H4 (cell line): ENCODE data around the gene CDKN2AIPNL. TPM values are rescaled to one million over a fixed set of nuclear protein-coding genes. Genes with fewer than 3 reads are reported as not detected.

Experiments used
- DNase-seq: peaks from one replicate; pipeline ENCODE4 v3.0.0-alpha.2; 2015; ENCODE audit warnings: low spot score
- total RNA-seq: library from RNA; depleted of rRNA; stranded (reverse); fragments of >200 nt; shearing (Covaris generic); gene quantifications from 2 replicates; pipeline ENCODE4 v1.2.3, GENCODE V29; 2014; rRNA removed

The CDKN2AIPNL gene, protein sequence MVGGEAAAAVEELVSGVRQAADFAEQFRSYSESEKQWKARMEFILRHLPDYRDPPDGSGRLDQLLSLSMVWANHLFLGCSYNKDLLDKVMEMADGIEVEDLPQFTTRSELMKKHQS
- 83.0 and 87.8 TPM in 2 replicates for total RNA-seq

DNA sequence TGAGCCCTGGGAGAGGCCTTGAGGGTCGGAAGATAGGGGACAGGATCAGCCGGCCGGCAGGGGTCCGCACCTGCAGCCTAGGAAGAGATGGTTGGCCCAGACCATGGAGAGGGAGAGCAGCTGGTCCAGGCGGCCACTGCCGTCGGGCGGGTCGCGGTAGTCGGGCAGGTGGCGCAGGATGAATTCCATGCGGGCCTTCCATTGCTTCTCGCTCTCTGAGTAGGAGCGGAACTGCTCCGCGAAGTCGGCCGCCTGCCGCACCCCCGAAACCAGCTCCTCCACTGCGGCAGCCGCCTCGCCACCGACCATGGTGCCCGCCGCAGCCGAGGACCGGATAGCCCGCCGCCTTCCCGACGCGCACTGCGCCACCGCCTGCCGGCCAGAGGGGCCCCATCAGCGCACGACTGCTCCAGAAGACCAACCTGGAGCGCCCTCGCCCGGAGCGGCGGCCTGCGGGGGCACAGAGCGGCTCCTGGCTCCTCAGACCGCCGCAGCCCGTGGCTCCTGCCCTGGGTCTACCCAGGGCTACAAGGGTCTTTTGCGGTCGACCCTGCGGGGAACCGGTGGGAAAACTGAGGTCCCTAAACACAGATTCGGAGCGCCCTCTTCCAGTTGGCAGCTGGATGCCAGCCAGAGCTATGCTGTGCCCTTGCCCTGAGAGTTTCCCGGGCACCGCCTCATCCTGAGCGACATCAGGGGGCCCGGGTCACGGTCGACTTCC lies at the start of gene CDKN2AIPNL:
Gene CDKN2AIPNL (minus strand): TSS at position 336 of the 721 bp plus-strand sequence. CDS start 27 bp downstream, at position 309.
- peak; percentile 84 for DNase-seq

DNA sequence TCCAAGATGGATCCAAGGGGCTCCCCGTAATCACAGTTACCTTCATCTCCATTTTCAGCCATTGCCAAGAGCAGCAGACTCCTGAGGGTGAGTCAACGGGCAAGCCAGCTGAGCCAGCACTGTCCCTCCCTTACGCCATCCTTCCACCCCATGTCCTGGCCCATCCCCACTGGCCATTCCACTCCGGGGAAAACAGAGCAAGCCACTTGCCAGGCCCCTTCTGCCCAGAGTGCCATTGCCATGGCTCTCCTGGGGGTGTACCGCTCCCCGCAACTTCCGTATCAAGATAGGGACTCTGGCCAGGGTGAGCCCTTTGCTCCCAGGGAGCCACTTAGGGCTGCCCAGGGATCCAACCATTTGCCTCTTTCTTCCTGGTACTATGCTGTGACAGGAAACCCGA lies 48.9 kb upstream of the CDKN2AIPNL start:
- DNase-seq: no peak

DNA sequence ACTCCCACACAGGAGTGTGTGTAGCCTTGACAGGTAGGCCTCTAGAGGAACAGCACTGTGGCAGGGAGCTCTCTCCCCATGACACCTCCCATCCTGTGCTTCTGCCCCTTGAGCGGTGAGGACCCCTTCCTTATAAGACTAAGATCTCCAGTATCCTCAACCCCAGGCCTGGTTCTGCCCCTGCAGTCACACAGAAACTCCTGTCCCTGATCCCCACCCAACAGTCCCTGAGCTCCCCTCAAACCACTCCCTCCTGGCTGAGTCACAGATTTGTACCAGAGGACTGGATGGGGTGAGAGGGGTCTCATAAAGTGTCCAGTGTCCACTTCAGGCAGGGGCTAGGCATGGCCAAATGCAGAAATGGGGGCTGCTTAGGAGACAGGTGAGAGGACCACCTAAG lies 47.8 kb upstream of the CDKN2AIPNL start:
- no peak for DNase-seq

DNA sequence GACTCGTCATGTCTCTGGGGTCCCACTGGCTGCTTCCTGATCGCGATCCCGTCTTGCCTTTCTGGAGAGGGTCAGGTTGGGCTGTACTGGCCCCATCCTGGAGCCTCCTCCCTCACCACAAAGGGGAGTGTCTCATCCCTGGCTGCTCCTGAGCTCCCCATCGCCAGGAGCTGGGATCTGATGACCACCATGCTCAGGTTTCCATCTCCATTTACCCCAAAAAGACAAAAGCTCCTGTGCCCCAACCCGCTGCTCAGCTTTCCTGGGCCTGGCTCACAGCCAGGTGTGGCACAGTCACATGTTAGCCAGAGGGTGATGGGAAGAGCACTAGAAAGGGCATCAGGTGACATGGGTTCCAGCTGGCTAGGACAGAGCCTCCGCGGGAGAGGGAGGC lies 47.3 kb upstream of the CDKN2AIPNL start:
- no peak for DNase-seq

DNA sequence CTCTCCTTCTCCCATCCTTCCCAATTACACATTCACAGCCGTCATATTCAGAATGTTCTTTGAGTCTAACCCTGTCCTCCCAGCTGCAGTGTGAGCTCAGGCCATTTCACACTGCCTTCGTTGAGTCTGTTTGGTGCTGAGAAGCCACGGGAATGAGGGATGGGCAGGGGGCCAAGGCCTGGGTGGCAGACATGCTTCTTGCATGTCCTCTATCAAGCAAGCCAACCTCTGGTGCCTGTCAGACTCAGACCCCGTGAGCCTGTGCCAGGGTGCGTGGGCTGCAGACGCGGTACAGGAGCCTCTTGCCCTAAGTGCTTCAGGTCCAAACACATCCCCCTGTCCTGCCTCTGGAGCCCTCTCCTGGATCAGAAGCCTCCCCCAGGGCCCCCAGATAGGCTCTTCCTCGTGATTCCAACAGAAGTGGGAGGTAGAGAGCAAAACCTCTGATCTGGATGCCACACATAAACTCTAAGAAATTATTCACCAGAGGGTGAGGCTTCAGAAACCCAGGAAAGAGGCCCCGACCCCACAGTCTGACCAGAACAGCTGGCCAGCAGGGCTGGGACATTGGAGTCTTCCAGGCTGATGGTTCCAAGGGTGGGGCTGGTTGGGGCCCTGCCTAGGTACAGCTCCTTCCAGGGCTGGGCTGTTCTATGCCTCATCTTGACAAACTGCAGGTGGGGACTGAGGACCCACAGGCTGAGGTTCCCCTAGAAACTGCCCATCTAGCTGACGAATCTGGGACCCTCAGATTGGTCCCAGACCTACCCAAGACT lies 46.7 kb upstream of the CDKN2AIPNL start:
- DNase-seq: no peak

DNA sequence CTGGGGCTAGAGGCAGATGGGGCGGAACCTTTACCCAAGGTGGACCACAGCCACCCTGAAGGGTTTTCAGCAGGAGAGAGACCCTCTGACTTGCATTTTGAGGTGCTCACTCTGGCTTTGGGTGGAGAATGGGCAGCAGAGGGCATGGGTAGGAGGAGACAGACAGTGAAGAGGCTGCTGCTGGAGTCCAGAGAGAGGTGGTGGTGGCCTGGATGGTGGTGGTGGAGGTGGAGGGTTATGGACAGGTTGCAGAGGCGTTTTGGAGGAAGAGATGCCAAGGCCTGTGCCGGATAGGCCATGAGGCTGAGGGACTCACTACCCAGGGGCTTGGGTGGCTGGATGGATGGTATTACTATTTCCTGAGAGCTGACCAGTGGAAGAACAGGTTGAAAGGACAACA lies 46.1 kb upstream of the CDKN2AIPNL start:
- DNase-seq: no peak

DNA sequence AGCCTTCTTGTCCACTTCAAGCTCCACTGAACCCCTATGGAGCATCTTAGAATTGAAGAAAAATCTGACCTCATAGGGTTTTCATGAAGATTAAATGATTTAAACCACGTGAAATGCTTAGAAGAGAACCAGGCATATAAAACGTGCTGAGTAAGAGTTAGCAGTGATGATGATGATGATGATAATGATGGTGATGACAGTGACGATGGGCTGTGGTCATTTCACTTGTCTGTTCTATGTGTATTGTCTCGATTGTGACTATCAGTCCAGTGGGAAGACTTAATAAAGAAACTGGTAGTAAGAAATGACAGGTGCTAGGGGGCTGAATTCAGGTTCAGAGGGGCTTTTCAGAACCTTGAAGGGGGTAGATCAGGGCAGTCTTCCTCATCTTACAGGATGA lies 45.1 kb upstream of the CDKN2AIPNL start:
- no peak for DNase-seq

DNA sequence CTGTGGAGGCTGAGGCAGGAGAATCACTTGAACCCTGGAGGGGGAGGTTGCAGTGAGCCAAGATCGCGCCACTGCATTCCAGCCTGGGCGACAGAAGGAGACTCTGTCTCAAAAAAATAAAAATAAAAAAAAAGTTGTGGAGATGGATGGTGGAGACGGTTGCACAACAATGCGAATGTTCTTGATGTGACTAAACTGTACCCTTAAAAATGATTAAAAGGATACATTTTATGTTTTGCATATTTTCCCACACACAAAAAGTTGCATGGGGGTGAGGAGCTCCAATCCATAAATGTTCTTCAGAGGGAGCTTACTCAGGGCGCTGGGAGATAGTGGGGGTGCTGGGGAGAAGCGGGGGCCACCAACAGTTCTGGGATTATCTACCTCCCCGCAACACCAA lies 43.8 kb upstream of the CDKN2AIPNL start:
- no peak for DNase-seq

DNA sequence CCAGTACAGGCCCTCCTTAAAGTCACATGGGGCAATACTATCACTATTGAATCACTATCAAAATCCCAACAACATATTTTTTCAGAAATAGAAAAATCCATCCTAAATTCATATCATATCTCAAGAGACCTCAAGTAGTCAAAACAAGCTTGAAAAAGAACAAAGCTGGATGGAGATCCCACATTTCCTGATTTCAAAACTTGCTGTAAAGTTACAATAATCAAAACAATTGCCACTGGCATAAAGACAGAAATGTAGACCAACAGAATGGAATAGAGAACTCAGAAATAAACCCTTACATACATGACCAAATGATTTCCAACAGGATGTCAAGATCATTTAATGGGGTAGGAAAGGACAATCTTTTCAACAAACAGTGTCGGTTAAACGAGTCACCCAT lies 41.3 kb upstream of the CDKN2AIPNL start:
- DNase-seq: no peak

DNA sequence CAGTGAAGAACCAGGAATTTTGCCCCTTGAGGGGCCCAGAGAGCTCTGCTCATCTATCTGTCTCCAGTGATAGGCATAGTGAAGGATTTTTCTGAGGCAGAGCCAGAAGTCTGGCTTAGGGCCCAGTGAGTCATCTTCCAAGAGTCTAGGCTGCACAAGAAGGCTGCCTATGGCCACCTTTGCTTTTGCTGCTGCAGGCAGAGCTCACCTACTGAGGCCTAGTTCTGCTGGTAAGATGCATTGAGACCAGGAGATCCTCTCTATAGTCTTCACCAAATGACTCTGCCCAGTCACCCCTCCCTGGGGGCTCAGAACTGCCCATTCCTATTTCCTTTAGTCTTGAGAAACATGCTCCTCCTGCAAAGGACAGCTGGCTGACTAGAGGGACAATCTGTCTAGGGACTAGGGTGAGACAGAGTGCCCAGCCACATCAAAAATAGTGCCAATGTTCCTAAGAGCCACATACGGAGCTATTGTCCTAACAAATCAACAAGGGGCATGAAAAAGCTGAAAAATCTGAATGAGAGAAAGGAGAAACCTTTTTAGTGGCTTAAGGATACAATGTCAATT lies 40.3 kb upstream of the CDKN2AIPNL start:
- peak; percentile 60 for DNase-seq

DNA sequence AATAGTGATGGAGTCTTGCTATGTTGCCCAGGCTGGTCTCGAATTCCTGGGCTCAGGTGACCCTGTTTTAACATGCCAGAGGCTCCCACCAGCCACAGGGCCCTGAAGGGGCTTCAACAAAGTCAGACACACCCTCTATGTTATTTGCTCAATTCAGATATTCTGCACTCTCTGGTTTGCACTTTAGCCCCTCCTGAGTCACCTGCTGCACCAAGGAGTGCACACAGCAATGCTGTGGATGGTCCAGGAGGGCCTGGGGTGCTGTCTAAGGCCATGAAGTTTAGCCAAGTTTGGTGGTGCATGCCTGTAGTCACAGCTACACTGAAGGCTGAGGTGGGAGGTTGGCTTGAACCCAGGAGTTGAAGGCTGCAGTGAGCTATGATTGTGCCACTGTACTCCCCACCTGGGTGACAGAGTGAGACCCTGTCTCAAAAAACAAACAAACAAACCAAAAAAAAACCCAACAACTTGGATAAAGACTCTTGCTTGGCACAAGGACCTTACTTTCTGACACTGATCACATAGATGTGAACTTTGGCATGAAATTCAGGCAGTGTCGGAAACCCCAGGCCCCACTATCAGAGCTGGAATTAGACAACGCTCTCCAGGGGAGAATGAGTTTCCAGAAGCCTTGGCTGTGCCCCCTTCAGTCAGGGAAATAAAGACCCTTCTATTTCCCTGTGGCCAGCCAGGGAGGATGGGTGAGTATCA lies 39.7 kb upstream of the CDKN2AIPNL start:
- no peak for DNase-seq

DNA sequence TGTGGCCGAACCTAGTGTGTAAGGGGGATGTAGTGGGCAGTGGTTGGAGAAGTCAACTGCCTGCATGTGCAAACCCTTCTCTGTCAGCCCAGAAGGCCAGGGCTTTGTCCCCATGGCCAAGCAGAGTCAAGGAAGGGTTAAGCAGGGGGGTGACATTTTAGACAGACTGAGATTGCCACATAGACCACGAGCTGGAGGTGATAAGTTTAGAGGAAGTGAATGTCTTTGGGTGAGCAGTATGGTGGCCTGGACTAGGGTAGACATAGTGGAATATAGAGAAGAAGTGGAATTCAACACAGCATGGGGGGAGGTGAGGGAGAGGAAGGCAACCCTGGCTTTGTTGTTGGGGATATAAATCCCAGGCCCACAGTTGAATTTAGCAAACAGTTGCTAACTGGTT lies 38.7 kb upstream of the CDKN2AIPNL start:
- no peak for DNase-seq

DNA sequence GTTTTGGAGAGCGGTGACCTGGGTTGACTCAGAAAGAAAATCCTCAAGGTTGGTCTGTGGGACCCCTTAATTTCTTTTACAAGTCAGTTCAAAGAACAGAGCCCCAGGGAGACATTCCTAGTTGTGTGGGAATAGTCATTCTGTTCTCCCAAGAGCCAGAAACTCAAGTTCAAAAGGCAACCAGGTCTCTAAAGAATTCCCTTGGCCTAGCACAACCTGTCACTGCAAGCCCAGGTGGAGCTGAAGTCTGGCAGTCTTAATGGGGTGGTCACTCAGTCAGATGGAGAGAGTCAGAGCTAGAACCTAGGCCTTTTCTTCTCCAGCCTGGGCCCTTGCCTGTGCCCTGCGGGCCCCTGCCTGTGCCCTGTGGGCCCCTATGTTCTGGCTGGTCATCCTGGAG lies 37.5 kb upstream of the CDKN2AIPNL start:
- DNase-seq: no peak

DNA sequence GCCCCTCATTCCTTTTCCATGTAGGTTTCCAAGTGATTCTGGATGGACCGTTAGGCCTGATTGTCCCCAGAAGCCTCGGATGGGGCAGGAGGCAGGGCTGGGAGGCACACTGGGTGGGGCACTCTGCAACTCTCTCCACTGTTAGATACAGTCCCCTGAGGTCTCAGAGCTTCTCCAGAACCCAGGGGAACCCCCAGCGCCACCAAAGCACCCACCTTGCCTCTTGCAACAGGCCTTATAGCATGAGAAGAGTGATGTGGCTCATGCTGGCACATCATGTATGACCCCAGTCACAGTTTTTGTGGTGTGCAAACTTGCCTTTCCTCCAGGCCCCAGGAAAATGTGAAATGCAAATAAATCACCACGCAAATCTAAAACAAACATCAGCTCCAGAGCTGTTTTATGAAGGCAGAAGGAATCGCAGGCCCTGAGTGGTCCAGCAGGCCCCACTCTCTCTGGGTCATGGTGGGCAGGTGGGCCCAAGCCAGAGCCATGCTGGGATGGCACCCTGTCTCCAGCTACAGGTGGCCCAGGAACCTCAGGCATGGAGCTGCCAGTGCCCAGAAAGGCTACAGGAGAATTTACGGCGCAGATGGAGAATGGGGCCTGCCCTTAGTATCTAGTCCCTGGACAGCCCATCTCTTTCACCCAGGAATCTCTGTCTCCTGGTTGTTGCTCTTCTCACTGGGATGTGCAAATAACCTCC lies 36.3 kb upstream of the CDKN2AIPNL start:
- DNase-seq: no peak

DNA sequence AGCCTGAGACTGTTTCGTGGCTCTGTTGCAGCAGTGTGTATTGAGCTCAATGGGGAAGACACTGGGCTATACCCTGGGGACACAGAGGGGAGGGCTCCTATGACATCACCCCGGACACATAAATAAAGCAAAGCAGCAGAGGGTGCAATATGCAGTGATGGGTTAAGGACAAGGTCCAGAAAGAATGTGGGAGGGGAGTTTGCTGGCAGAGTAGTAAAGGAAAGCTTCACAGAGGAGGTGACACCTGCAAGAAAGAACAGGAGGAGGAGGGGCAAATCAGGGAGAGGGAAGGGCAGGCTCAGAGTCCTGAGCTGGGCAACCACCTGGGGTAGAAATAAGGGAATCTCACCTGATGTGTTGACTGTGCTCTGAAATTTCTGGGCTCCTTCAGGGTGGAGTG lies 35.3 kb upstream of the CDKN2AIPNL start:
- DNase-seq: no peak

DNA sequence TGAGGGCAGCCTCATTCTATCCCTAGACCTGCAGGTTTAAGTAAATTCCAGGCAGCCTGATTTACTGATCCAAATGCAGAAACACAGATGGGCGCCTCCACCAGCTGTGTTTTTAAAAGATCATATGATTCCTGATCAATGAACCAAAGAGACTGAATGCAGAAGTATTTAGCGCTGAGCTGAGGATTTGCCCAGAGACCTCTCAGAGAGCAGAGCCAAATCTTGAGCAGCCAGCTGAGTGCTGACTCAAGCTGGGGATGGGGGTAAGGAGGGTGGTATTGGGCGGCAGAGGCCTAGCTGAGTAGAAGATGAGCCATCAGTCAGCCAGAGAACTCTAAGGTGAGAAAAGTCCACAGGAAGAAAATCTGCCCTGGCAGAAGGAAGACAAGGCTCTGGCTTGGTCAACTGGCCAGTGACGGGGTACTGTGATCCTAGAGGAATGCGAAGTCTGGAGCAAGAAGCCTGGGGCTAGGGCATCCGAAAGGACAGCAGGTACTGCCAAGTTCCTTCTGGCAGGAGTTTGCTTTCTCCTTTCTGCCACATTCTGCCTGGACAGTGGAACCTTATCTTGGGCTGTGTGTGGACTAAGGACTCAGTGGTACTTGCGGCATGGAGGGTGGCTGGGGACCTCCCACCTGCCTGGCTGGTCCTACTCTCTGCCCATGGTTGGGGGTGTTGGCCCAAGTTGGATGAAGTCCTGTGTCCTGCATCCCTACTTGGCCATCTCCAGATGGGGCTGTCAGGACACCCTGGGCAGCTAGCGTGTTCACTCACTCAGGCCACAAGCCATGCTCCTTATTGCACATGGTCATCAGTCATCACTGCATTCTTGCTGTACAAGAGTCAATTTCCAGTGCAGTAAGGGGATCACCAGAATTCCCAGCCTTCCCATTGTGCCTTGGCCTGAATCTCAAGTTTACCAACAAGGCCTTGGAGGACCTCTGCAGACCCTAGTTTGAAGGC lies 34.5 kb upstream of the CDKN2AIPNL start:
- no peak for DNase-seq

DNA sequence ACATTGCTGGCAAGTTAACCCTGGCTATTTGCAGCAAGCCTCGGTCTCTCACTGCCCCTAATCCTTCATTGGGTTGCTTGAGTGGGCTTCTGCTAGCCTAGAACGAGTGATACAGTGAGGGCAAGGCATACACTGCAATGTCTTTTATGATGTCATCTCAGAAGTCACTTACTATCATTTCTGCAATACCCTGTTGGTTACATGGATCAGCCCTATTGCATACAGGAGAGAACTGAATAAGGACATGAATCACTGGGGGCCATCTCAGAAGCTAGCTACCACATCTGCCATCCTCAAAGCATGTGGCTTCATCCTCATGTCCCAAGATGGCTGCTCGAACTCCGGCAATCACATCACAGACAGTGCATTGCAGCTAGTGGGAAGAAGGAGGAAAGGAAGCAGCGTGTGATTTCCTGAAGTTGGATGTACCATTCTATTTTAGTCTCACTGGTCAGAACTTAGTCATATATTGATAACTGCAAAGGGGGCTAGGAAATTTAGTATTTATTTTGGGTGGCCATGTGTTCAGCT lies 33.3 kb upstream of the CDKN2AIPNL start:
- DNase-seq: no peak

DNA sequence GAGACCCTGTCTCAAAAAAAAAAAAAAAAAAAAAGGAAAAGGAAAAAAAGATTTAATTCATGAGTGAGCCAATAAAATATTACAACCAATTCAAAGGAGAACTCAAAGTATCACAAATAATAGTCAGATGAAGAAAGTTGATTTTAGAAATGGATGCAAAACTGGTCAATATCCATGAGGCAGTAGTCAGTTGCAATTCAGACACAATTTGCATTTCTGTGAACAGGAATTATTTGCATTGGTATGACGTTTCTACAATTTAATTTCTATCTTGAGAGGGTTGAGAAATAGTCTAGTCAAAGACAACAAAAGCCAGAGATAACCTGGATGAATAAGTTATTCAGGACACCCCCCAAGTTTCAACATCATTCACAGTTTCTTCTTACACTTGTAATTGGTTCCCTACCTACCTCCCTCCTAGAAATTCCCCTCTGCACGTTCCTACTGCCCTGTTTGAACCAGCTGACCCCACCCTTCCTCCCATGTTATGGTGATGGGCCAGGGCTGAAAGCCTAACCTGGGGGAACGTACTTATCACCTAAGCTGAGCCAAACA lies 28.6 kb upstream of the CDKN2AIPNL start:
- no peak for DNase-seq

DNA sequence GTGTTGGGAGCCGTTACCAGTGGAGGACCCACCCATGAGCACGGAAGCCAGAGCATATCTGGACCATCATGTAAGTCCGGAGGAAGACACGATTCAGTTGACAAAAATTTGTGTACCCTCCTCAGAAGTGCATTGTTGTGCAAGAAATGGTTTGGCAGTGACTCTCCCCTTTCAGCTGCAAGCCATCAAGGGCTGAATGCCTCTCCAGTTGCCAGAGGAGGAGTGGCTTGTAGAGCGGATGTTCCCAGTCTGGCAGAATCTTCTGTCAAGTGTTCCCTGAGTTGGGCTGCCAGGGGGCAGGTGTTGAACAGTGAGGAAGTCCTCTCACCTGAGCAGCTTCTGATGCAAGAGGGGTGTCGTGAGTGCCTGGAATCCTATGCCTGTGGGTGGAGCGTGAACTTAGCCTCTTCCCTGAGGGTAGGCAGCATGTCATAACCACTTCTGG lies 27.6 kb upstream of the CDKN2AIPNL start:
- DNase-seq: peak; percentile 83

DNA sequence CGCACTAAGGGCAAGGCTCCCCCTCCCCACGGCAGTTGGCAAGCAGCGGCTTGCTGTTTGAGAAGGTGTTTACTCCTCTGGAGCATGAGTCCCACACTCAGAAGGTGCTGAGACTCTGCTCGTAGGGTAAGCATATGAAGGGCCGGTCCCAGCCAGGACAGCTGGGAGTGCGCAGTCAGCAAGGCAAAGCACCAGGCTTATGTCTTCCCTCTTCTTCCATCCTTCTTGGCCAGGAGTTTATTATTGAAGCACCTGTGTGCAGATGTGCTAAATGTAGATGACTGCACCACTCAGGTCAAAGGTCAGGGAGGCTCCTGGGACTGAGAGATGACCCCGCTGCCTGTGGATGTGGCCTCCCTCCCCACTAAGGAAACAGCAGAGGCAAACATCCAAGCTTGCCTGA lies 27.0 kb upstream of the CDKN2AIPNL start:
- DNase-seq: no peak
